OCI-LY1 (cell line): Measurements from ENCODE around the gene UMODL1.
A peak's percentile ranks its signal among the peaks of the same experiment; 100 is the strongest.

ENCODE experiments used
- H2AFZ ChIP-seq: fragments of 200-600 bp; sonication (generic), shearing (Covaris generic); 2 replicates; pipeline ENCODE4 v1.6.0; 2014; ENCODE audit warnings: antibody characterized with exemption, mild to moderate bottlenecking, low read length
- H3F3A ChIP-seq: fragments of 200-600 bp; sonication (generic), shearing (Covaris generic); 2 replicates; pipeline ENCODE4 v1.6.0; 2014; ENCODE audit warnings: mild to moderate bottlenecking, antibody characterized with exemption, low read length, moderate library complexity; ENCODE audit not compliant: insufficient read depth
- H3K27ac ChIP-seq: fragments of 200-600 bp; sonication (generic); 2 replicates; pipeline ENCODE4 v1.5.1; 2014; ENCODE audit warnings: low read length, mixed run types, mild to moderate bottlenecking, low read depth; ENCODE audit not compliant: poor library complexity, severe bottlenecking
- H3K27me3 ChIP-seq: fragments of 200-600 bp; sonication (generic); 2 replicates; pipeline ENCODE4 v1.6.0; 2014; ENCODE audit warnings: antibody characterized with exemption, mild to moderate bottlenecking, low read length, moderate library complexity; ENCODE audit not compliant: insufficient read depth
- H3K36me3 ChIP-seq: fragments of 200-600 bp; sonication (generic); 2 replicates; pipeline ENCODE4 v1.6.1; 2014; ENCODE audit warnings: mild to moderate bottlenecking, antibody characterized with exemption, low read length, moderate library complexity, mixed read lengths; ENCODE audit not compliant: insufficient read depth
- H3K4me1 ChIP-seq: fragments of 200-600 bp; sonication (generic); 2 replicates; pipeline ENCODE4 v1.5.1; 2014; ENCODE audit warnings: mild to moderate bottlenecking, low read length, moderate library complexity; ENCODE audit not compliant: insufficient read depth, severe bottlenecking
- H3K4me2 ChIP-seq: fragments of 200-600 bp; sonication (generic), shearing (Covaris generic); 2 replicates; pipeline ENCODE4 v1.6.1; 2014; ENCODE audit warnings: low read length
- H3K4me3 ChIP-seq: fragments of 200-600 bp; sonication (generic); 2 replicates; pipeline ENCODE4 v1.5.1; 2014; ENCODE audit warnings: low read length, low read depth, mild to moderate bottlenecking, mixed read lengths; ENCODE audit not compliant: poor library complexity, severe bottlenecking
- H3K79me2 ChIP-seq: fragments of 200-600 bp; shearing (Covaris generic); 2 replicates; pipeline ENCODE4 v1.6.1; 2016; ENCODE audit warnings: mixed run types, low read length, mixed read lengths; ENCODE audit not compliant: insufficient read depth
- H3K9ac ChIP-seq: fragments of 200-600 bp; sonication (generic), shearing (Covaris generic); 2 replicates; pipeline ENCODE4 v1.6.1; 2014; ENCODE audit warnings: mild to moderate bottlenecking, low read length, mixed read lengths
- H3K9me2 ChIP-seq: fragments of 200-600 bp; sonication (generic), shearing (Covaris generic); 2 replicates; pipeline ENCODE4 v1.6.1; 2014; ENCODE audit warnings: low read depth, mild to moderate bottlenecking, low read length, mixed read lengths
- H3K9me3 ChIP-seq: fragments of 200-600 bp; shearing (Covaris generic); 2 replicates; pipeline ENCODE4 v1.6.1; 2014; ENCODE audit warnings: low read length, mixed read lengths
- H4K20me1 ChIP-seq: fragments of 200-600 bp; sonication (generic), shearing (Covaris generic); 2 replicates; pipeline ENCODE4 v1.6.0; 2016; ENCODE audit warnings: mild to moderate bottlenecking, low read length; ENCODE audit not compliant: insufficient read depth
- CTCF ChIP-seq: fragments of 200-600 bp; sonication (generic), shearing (Covaris generic); IDR thresholded peaks from 2 replicates; pipeline ENCODE4 v1.5.1; 2017; ENCODE audit warnings: mild to moderate bottlenecking, antibody characterized with exemption, low read length, moderate library complexity, mixed read lengths
- EZH2 ChIP-seq: fragments of 200-600 bp; sonication (generic), shearing (Covaris generic); IDR thresholded peaks from 2 replicates; pipeline ENCODE4 v1.8.0; 2017; ENCODE audit warnings: borderline replicate concordance, mixed run types, mild to moderate bottlenecking, antibody characterized with exemption, low read length, moderate library complexity, mixed read lengths

The UMODL1 gene

GRCh38 chr21:42117229-42117966 lies 46.3 kb downstream of the UMODL1 start:
- Histone ChIP-seq H3K9ac (peak overlapping the region; percentile 44; the same call in 1 of the 2 replicates), H3K27ac (peak overlapping the region; percentile 95), H3K79me2 (no peaks in the 10 kb centered on the region), H3K4me3 (no peak overlapping the region), H3K36me3 (no peaks in the 10 kb centered on the region), H3K27me3 (peaks cover 14% of the 10 kb centered on the region; the same call in 1 of the 2 replicates), H3K4me1 (peaks cover 62% of the 10 kb centered on the region), H3K9me3 (no peaks in the 10 kb centered on the region), H3K9me2 (no peaks in the 10 kb centered on the region), H3K4me2 (peak overlapping the region; percentile 82; the same call in 1 of the 2 replicates), H4K20me1 (no peaks in the 10 kb centered on the region), H3F3A (no peaks in the 10 kb centered on the region), H2AFZ (no peak overlapping the region)
- TF ChIP-seq CTCF (peak; percentile 95), EZH2 (no peak)

GRCh38 chr21:42117967-42118780 lies 47.1 kb downstream of the UMODL1 start:
- H3F3A ChIP-seq, result no peaks in the 10 kb centered on the region
- H2AFZ ChIP-seq, result no peak overlapping the region
- peaks cover 70% of the 10 kb centered on the region for H3K4me1 ChIP-seq
- peaks cover 14% of the 10 kb centered on the region; the same call in 1 of the 2 replicates for H3K27me3 ChIP-seq
- H3K27ac ChIP-seq, result peak overlapping the region; percentile 95
- no peaks in the 10 kb centered on the region for H3K9me2 ChIP-seq
- H3K9me3 ChIP-seq, result no peaks in the 10 kb centered on the region
- no peaks in the 10 kb centered on the region for H4K20me1 ChIP-seq
- no peak for TF ChIP-seq CTCF
- no peak for TF ChIP-seq EZH2
- no peaks in the 10 kb centered on the region for H3K79me2 ChIP-seq
- peak overlapping the region; percentile 44; the same call in 1 of the 2 replicates for H3K9ac ChIP-seq
- H3K4me2 ChIP-seq, result peak overlapping the region; percentile 82; the same call in 1 of the 2 replicates
- H3K4me3 ChIP-seq, result peak overlapping the region; percentile 35
- H3K36me3 ChIP-seq, result peaks cover 6% of the 10 kb centered on the region; the same call in 1 of the 2 replicates

- Histone ChIP-seq H3K4me2 (peak overlapping the region; percentile 82), H3K79me2 (no peaks in the 10 kb centered on the region), H3K9me3 (no peaks in the 10 kb centered on the region), H2AFZ (no peak overlapping the region), H3K27me3 (peaks cover 14% of the 10 kb centered on the region; the same call in 1 of the 2 replicates), H4K20me1 (no peaks in the 10 kb centered on the region), H3K4me3 (peak overlapping the region; percentile 35), H3K36me3 (peaks cover 13% of the 10 kb centered on the region; the same call in 1 of the 2 replicates), H3F3A (no peaks in the 10 kb centered on the region), H3K9ac (peak overlapping the region; percentile 44; the same call in 1 of the 2 replicates), H3K27ac (peak overlapping the region; percentile 95), H3K9me2 (no peaks in the 10 kb centered on the region), H3K4me1 (peaks cover 77% of the 10 kb centered on the region)
- TF ChIP-seq EZH2 (no peak), CTCF (no peak)
Measured at GRCh38 chr21:42118901-42119300, 47.8 kb downstream of the UMODL1 start.
